Loucy (cell line): Measurements from ENCODE around the gene CDHR4.
"Not testable (repeated sequence)": the region's sequence is repeated elsewhere in the genome, so short reads cannot be mapped to it uniquely, and the experiment has no call there.

Source experiments
- EZH2phosphoT487 ChIP-seq: fragments of 200-600 bp; IDR thresholded peaks from 2 replicates; pipeline ENCODE4 v1.6.1; 2018; ENCODE audit warnings: antibody characterized with exemption, mild to moderate bottlenecking, moderate library complexity, borderline replicate concordance
- TF ChIP-seq, protein P1 (sequence below): fragments of 200-600 bp; sonication (generic); conservative IDR thresholded peaks from 2 replicates; pipeline ENCODE4 v1.5.1; 2014; ENCODE audit warnings: mild to moderate bottlenecking, antibody characterized with exemption, low read length

DNA sequence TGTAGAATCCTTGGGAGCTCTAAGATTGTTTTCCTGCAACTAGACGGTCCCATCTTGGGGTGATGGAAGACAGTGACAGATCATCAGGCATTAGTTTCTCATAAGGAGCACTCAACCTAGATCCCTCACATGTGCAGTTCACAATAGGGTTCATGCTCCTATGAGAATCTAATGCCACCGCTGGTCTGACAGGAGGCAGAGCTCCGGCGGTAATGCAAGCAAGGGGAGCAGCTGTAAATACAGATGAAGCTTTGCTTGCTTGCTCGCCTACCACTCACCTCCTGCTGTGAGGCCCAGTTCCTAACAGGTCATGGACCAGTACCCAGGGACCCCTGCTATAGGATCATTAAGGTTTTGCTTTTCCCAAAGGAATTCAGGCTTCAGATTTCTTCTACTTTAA is 50.8 kb downstream of the CDHR4 start:
- TF ChIP-seq, protein P1, sequence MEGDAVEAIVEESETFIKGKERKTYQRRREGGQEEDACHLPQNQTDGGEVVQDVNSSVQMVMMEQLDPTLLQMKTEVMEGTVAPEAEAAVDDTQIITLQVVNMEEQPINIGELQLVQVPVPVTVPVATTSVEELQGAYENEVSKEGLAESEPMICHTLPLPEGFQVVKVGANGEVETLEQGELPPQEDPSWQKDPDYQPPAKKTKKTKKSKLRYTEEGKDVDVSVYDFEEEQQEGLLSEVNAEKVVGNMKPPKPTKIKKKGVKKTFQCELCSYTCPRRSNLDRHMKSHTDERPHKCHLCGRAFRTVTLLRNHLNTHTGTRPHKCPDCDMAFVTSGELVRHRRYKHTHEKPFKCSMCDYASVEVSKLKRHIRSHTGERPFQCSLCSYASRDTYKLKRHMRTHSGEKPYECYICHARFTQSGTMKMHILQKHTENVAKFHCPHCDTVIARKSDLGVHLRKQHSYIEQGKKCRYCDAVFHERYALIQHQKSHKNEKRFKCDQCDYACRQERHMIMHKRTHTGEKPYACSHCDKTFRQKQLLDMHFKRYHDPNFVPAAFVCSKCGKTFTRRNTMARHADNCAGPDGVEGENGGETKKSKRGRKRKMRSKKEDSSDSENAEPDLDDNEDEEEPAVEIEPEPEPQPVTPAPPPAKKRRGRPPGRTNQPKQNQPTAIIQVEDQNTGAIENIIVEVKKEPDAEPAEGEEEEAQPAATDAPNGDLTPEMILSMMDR, result not testable (repeated sequence)
- not testable (repeated sequence) for TF ChIP-seq EZH2phosphoT487
